Right lobe of liver (tissue), 6 donors: ENCODE results near the gene TNIK. TPM values are rescaled to one million over a fixed set of nuclear protein-coding genes. Genes with fewer than 3 reads are reported as not detected.

Experiments used
- ATAC-seq, 4 donors: fragments of 200-7000 bp; cut with Tn5 transposase; one replicate each; pipeline ENCODE4 v1.9.1; 2020; ENCODE audit warnings: mild to moderate bottlenecking in 4 of 4, moderate library complexity in 4 of 4
- DNase-seq, 3 donors: peaks; one replicate each; pipeline ENCODE4 v3.0.0-alpha.2; 2020
- H3K27ac ChIP-seq, 3 donors: fragments of 200-600 bp; one replicate each; pipeline ENCODE4 v1.8.0; 2022
- H3K27me3 ChIP-seq, 2 donors: fragments of 200-600 bp; one replicate each; pipeline ENCODE4 v1.8.0; 2022
- H3K36me3 ChIP-seq, 4 donors: fragments of 200-600 bp; sonication (generic) in 1 of 4; one replicate each; pipeline versions ENCODE4 v1.5.1 to v1.8.0; 2017 to 2022; ENCODE audit warnings: control low read depth in 1 of 4
- H3K4me1 ChIP-seq, 4 donors: fragments of 200-600 bp; sonication (generic) in 1 of 4; one replicate each; pipeline versions ENCODE4 v1.5.1 to v1.8.0; 2017 to 2022; ENCODE audit warnings: control low read depth in 1 of 4
- H3K4me3 ChIP-seq, 3 donors: fragments of 200-600 bp; one replicate each; pipeline ENCODE4 v1.8.0; 2022
- H3K9me3 ChIP-seq, 4 donors: fragments of 200-600 bp; sonication (generic) in 1 of 4; one replicate each; pipeline versions ENCODE4 v1.5.1 to v1.8.0; 2017 to 2022; ENCODE audit warnings: control low read depth in 1 of 4
- POLR2A ChIP-seq: fragments of 450-650 bp; IDR thresholded peaks from one replicate; pipeline ENCODE4 v1.6.1; 2017; ENCODE audit warnings: antibody characterized with exemption, mild to moderate bottlenecking
- WGBS: methylation state at CpG from one replicate; pipeline ENCODE4 v1.1.6; 2018; ENCODE audit warnings: low coverage, low lambda C conversion rate; ENCODE audit not compliant: insufficient coverage; ENCODE audit errors: missing lambda C conversion rate; 5-methylcytosine and 5-hydroxymethylcytosine counted together
- intact Hi-C, 2 donors: fragments of 100-400 bp; cut with DNase I; formaldehyde crosslinking; loops; one replicate each; pipeline versions ENCODE4 v1.11.2 to v1.14.1; 2022
- total RNA-seq, 6 experiments: library from RNA; depleted of rRNA in 2 of 6; stranded (reverse); fragments of >200 nt in 2 of 6; fragmentation: NEBNext Ultra II Directional in 3 of 6; extraction: Animal tissue kit (Norgen Biotek cat#: 25700) in 3 of 6; gene quantifications; one replicate each; pipeline versions ENCODE4 v1.1.0 to v1.2.4, GENCODE V29; 2016 to 2023
- TF ChIP-seq, protein P1 (sequence below), 4 donors: fragments of 200-600 bp in 3 of 4; fragments of 450-650 bp in 1 of 4; IDR thresholded peaks; one replicate each; pipeline versions ENCODE4 v1.5.1 to v1.8.0; 2016 to 2022; ENCODE audit warnings: antibody characterized with exemption in 4 of 4, mild to moderate bottlenecking in 2 of 4
- donor health status: DM: no; HTN: yes; CAD: no.
- donor health status: DM: no; HTN: no; CAD: no.
- donor health status: DM: no; HTN: no; CAD: no.
- donor health status: DM: no; HTN: yes; CAD: no.
- donor health status: DM: no; HTN: yes; CAD: no.

Gene TNIK
- total RNA-seq, 6 experiments from 2014 or later = 5.2 to 8.0 (median 6.8) TPM

DNA sequence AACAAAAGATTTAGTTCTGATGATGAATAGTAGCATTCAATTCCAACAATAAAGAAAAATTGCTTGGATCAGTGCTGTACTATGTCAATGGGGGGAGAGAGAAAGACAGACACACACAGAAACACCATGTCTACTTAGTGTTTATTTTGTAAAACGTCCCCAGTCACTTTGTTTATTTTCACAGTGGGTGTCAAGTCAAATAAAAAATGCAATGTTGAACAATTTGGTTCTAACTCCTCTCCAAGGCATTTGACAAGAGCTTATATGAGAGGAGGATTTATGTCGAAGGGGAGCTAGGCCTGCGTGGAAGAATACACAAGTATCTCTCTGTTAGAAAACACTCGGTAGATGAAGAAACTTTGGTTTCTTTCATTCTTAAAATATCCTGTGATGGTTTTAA is 232.0 kb downstream of the TNIK start:
- Histone ChIP-seq H3K9me3 (no peaks in the 10 kb centered on the region), H3K36me3 (no peaks in the 10 kb centered on the region), H3K4me1 (no peaks in the 10 kb centered on the region), H3K27ac (no peak overlapping the region), H3K27me3 (no peaks in the 10 kb centered on the region), H3K4me3 (no peak overlapping the region)
- 68% methylated on average over 4 of the region's 4 CpGs for WGBS
- no peak for DNase-seq
- TF ChIP-seq POLR2A = no peak
- TF ChIP-seq, protein P1, sequence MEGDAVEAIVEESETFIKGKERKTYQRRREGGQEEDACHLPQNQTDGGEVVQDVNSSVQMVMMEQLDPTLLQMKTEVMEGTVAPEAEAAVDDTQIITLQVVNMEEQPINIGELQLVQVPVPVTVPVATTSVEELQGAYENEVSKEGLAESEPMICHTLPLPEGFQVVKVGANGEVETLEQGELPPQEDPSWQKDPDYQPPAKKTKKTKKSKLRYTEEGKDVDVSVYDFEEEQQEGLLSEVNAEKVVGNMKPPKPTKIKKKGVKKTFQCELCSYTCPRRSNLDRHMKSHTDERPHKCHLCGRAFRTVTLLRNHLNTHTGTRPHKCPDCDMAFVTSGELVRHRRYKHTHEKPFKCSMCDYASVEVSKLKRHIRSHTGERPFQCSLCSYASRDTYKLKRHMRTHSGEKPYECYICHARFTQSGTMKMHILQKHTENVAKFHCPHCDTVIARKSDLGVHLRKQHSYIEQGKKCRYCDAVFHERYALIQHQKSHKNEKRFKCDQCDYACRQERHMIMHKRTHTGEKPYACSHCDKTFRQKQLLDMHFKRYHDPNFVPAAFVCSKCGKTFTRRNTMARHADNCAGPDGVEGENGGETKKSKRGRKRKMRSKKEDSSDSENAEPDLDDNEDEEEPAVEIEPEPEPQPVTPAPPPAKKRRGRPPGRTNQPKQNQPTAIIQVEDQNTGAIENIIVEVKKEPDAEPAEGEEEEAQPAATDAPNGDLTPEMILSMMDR (IDR thresholded peaks at IDR 0.05) = no peak
- intact Hi-C loops = no loop called here
- ATAC-seq = peak in 2 of 4 donors; percentile 33 to 38

DNA sequence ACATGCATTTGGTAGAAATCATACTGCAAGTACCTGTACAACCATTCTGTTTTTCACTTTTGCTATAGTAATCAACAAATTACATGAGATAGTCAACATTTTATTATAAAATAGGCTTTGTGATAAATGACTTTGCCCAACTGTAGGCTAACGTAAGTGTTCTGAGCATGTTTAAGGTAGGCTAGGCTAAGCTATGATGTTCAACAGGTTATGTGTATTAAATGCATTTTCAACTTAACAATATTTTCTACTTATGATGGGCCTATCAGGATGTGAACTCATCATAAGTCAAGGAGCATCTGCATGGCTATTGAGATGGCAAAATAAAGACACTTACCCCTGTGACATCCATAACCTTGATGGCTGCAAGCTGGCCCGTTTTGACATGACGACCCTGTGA is 232.4 kb downstream of the TNIK start:
- DNase-seq = no peak
- TF ChIP-seq POLR2A = no peak
- TF ChIP-seq, protein P1 (IDR thresholded peaks at IDR 0.05) = no peak
- H3K4me3 ChIP-seq = no peak overlapping the region
- intact Hi-C loops = no loop called here
- no peak overlapping the region for H3K27ac ChIP-seq
- no peak for ATAC-seq
- no peaks in the 10 kb centered on the region for H3K9me3 ChIP-seq
- H3K27me3 ChIP-seq = no peaks in the 10 kb centered on the region
- no peaks in the 10 kb centered on the region for H3K36me3 ChIP-seq
- 83% methylated on average over 3 of the region's 3 CpGs for WGBS
- no peaks in the 10 kb centered on the region for H3K4me1 ChIP-seq

DNA sequence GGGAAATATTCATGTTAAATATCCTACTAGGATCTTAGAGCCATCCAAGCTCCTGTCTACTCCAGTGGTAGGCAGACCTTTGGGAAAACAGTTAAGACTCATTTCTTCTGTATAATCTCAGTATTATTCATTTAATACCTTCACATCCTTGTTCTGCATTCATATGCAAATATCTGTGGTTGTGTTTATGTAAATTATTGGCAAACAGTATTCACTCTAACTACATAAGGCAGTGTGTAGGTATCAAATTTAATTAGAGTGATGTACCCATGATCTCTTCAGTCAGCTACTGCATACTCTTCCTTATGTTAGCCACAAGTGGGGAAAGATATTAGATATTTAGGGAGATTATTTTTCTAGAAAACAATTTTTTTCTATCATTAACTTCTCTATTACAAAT is 232.8 kb downstream of the TNIK start:
- no peaks in the 10 kb centered on the region for H3K36me3 ChIP-seq
- H3K9me3 ChIP-seq = no peaks in the 10 kb centered on the region
- H3K4me3 ChIP-seq = no peak overlapping the region
- intact Hi-C loops = no loop called here
- TF ChIP-seq, protein P1 (IDR thresholded peaks at IDR 0.05) = no peak
- TF ChIP-seq POLR2A = no peak
- H3K27ac ChIP-seq = no peak overlapping the region
- ATAC-seq (no peak), DNase-seq (no peak)
- no peaks in the 10 kb centered on the region for H3K4me1 ChIP-seq
- H3K27me3 ChIP-seq = no peaks in the 10 kb centered on the region

GRCh38 chr3:171226794-171227193 is 233.4 kb downstream of the TNIK start:
- TF ChIP-seq POLR2A = no peak
- TF ChIP-seq, protein P1 (IDR thresholded peaks at IDR 0.05) = no peak
- intact Hi-C loops = no loop called here
- 83% methylated on average over 2 of the region's 2 CpGs for WGBS
- Histone ChIP-seq H3K27me3 (no peaks in the 10 kb centered on the region), H3K9me3 (no peaks in the 10 kb centered on the region), H3K36me3 (no peaks in the 10 kb centered on the region), H3K4me3 (no peak overlapping the region), H3K27ac (no peak overlapping the region), H3K4me1 (no peaks in the 10 kb centered on the region)
- DNase-seq (no peak), ATAC-seq (no peak)

- no peak for TF ChIP-seq POLR2A
- TF ChIP-seq, protein P1 (IDR thresholded peaks at IDR 0.05) = no peak
- Histone ChIP-seq H3K4me3 (no peak overlapping the region), H3K27ac (no peak overlapping the region), H3K9me3 (no peaks in the 10 kb centered on the region), H3K4me1 (no peaks in the 10 kb centered on the region), H3K36me3 (no peaks in the 10 kb centered on the region), H3K27me3 (no peaks in the 10 kb centered on the region)
- no peak for ATAC-seq
- WGBS = 77% methylated on average over 1 of the region's 1 CpG
- intact Hi-C loops = no loop called here
- DNase-seq = no peak
Measured at GRCh38 chr3:171225708-171226107, 234.5 kb downstream of the TNIK start.
